Sciatic nerve (tissue), 2 donors: ENCODE results near the gene PAMR1. TPM values are rescaled to one million over a fixed set of nuclear protein-coding genes. Genes with fewer than 3 reads are reported as not detected.

Experiments
- ATAC-seq: fragments of 200-7000 bp; cut with Tn5 transposase; one replicate; pipeline ENCODE4 v1.9.1; 2020; ENCODE audit warnings: mild to moderate bottlenecking, moderate library complexity
- DNase-seq: peaks from one replicate; pipeline ENCODE4 v3.0.0-alpha.2; 2020; ENCODE audit warnings: low spot score
- intact Hi-C: fragments of 100-400 bp; cut with DNase I; formaldehyde crosslinking; loops from one replicate; pipeline ENCODE4 v1.14.2; 2022
- total RNA-seq: library from RNA; stranded (reverse); fragmentation: NEBNext Ultra II Directional; extraction: Animal tissue kit (Norgen Biotek cat#: 25700); gene quantifications from one replicate; pipeline ENCODE4 v1.2.1, GENCODE V29; 2021
- donor health status: DM: no; HTN: no; CAD: no.
- donor health status: DM: no; HTN: no; CAD: no.

PAMR1 gene
- total RNA-seq, 1 donor from 2014 or later, result 15.6 TPM

GRCh38 chr11:35514481-35514880 lies 10.9 kb downstream of the PAMR1 start:
- no peak for DNase-seq
- ATAC-seq, result no peak
- intact Hi-C loops, result no loop called here

GRCh38 chr11:35511666-35512065 lies 13.8 kb downstream of the PAMR1 start:
- DNase-seq (no peak), ATAC-seq (peak; percentile 55)
- intact Hi-C loops, result no loop called here

- ATAC-seq (no peak), DNase-seq (no peak)
- intact Hi-C loops, result loop anchor here (2.0 kb wide), 1 partner anchor 85 kb away; no protein-coding TSS in a partner anchor
Measured at GRCh38 chr11:35507688-35508087, 17.7 kb downstream of the PAMR1 start.

DNA sequence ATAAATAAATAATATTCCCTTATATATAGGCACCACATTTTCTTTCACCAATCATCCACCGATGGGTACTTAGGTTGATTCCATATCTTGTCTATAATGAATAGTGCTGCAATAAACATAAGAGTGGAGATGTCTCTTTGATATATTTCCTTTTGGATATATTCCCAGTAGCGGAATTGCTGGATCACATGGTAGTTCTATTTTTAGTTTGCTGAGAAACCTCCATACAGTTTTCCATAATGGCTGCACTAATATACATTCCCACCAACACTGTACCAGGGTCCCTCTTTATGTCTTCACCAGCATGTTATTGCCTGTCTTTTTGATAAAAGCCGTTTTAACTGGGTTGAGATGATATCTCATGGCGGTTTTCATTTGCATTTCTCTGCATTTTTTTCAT lies 23.6 kb downstream of the PAMR1 start:
- DNase-seq (no peak), ATAC-seq (no peak)
- intact Hi-C loops, result no loop called here

DNA sequence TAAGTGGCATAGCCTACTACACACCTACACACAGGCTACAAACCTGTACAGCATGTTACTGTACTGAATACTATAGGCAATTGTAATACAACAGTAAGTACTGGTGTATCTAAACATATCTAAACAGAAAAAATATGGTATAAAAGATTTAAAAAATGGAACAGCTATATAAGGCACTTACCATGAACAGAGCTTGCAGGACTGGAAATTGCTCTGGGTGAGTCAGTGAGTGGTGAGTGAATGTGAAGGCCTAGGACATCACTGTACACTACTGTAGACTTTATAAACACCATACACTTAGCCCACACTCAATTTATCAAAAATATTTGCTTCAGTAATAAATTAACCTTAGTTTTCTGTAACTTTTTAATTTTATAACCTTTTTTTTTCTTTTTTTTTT lies 24.7 kb downstream of the PAMR1 start:
- intact Hi-C loops, result no loop called here
- DNase-seq, result no peak
- no peak for ATAC-seq

DNA sequence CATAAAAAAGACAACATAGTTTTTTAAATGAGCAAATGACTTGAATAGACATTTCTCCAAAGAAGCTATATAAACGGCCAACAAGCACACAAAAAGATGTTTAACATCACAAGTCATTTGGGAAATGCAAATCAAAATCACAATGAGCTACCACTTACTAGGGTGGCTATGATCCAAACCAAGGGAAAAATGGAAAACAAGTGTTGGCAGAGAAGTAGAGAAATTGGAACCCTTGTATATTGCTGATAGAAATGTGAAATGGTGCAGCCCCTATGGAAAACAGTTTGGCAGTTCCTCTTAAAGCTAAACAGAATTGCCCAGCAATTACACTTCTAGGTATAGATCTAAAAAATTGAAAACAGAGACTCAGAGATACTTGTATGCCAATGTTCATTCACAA lies 29.0 kb downstream of the PAMR1 start:
- no peak for DNase-seq
- intact Hi-C loops, result no loop called here

GRCh38 chr11:35494957-35495490 lies 30.4 kb downstream of the PAMR1 start:
- intact Hi-C loops, result no loop called here
- no peak for ATAC-seq
- no peak for DNase-seq

More for the DNA sequence above, 29.0 kb downstream of the PAMR1 start:
- ATAC-seq, result no peak

- no peak for DNase-seq
- intact Hi-C loops, result no loop called here
- no peak for ATAC-seq
Measured at GRCh38 chr11:35491231-35491871, 34.1 kb downstream of the PAMR1 start.

- DNase-seq (no peak), ATAC-seq (peak; percentile 70)
- intact Hi-C loops, result no loop called here
Measured at GRCh38 chr11:35488117-35488516, 37.3 kb downstream of the PAMR1 start.

DNA sequence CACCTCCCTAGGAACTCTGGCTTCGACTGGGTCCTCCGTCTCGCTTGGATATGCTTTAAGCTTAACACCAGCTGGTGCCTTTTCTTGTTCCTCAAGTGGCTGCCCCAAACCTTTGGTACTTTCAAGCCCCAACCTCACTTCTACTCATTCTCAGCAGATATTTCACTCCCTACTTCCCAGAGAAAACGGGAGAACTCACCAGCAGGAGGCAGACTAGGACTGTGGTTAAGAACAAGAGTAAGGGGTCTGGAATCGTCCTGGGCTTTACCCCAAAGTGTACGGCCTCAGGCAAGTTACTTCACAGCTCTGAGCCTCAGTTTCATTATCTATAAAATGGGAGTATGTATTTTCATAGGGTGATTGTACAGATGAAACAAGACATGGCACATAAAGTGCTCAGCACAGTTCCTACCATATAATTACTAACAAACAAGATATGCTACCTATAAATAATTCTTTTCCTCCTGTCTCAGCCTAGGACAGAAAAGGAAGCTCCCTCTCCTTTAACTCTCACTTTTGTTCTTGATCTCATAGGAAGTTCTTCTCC lies 37.8 kb downstream of the PAMR1 start:
- ATAC-seq, result peak; percentile 71
- intact Hi-C loops, result no loop called here

DNA sequence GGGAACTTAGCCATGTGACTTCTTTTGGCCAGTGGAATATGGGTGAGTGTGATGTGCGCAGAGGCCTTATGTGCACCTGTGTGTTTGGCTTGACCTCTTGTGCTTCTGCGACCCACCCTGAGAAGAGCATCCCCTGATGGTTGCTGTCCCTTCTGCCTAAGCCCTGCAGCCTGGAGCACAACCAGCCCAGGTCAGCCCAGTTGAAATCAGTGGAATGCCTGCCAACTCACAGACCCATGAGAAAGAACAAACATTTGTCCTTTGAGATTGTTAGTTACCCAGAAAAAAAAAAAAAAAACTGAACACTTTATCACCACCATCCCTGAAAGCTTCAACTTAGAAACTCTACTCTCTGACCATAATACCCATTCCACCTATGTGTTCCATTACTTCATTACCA lies 38.5 kb downstream of the PAMR1 start:
- intact Hi-C loops, result no loop called here
- DNase-seq, result no peak
- ATAC-seq, result peak; percentile 25

More for the DNA sequence above, 37.8 kb downstream of the PAMR1 start:
- DNase-seq, result peak; percentile 68

DNA sequence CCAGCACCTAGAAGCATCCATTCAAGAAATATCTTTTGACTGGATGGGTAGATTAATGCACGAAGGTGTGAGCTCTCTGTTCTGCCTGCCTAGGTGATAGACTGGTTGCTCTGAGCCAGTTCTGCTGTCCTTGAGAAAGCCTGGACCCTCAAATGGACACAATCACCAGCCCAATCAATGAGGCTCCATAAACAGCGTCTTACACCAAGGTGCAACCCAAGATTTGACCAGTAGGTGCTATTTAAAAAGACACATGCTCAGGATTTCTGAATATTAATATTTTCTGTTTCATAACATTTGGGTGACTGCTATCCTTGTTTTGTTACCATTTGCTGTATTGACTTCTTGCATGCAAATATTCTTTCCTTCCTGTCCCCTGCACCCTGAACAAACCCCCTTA lies 39.0 kb downstream of the PAMR1 start:
- intact Hi-C loops, result no loop called here
- ATAC-seq (no peak), DNase-seq (no peak)

DNA sequence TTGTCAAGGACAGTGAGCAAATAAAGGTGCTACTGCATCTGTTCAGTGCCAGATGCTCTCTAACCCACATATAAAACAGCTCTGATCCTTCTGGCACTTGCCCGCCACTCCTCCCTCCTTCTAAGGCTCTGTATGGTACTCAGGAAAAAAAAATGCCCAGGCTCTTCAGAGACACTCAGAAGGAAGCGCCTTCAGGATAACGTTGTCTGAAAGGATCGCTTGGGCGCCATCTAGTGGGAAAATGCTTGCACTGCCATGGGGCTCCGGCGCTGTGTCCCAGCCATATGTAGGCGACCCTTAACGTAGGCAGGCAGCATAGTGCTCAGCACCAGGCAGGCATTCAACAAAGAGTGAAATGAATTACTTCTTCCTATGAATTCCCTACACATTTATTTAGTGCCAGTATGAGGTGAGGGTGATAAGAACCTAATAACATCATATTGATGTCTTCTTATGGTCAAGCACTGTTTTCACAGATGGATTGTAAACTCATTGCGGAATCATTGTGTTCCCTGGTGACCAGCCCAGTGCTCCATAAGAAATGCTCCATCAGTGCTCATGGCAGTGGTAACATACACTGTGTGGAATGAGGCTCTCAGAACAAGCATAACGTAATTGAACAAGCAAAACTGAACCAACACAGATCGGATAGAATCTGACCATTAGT lies 39.6 kb downstream of the PAMR1 start:
- intact Hi-C loops, result no loop called here
- peak; percentile 90 for DNase-seq
- peak; percentile 91 for ATAC-seq

- DNase-seq, result no peak
- ATAC-seq, result no peak
- intact Hi-C loops, result no loop called here
Measured at GRCh38 chr11:35484435-35484834, 41.0 kb downstream of the PAMR1 start.

DNA sequence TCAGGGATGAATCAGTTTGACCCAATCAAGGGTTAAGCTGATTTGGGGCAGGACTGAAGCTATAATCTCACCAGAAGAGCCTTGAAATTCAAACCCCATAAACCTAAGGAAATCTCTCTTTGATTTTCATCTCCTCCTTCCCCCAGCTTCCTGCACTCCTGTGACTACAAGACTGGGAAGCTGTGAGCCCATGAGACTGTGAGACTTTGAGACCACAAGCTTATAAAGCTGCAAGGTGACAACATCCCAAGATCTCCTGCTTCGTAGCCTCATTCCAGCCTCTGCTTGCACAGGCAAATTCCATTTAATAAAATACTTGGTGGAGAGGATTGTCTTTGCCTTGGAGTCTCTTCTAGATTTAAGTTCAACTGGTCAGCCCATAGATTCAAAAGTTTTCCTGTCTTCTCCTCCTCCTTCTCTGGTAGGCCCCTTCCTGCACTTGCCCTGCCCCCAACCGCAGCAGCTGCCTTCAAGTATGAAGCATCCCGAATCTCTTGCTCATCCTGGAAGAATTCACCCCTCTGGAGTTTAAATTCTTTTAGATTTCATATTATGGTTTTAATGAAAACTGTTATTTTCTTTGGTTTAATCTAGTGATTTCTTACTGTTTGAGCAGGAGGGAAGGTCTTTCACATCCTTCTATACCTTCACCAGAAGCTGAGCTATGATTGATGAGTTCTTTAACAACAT lies 42.1 kb downstream of the PAMR1 start:
- DNase-seq, result no peak
- no peak for ATAC-seq
- intact Hi-C loops, result no loop called here

DNA sequence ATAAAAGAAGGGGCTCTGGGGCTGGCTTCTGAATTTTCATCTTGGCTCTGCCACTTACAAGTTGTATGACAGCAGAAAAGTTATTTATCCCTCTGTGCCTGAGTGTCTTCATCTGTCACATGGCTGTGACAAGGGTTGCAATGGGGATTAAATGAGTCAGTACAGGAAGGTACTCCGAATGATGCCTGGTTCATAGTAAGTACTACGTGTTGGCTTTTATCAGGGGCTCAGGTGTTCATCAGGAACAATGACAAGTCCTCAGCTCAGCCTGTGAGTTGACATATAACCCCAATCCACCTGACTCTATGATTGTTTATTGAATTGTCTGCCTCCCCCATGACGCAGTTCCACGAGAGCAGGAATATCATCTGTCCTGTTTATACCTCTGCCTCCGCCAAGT lies 45.7 kb downstream of the PAMR1 start:
- ATAC-seq, result no peak
- intact Hi-C loops, result no loop called here
- DNase-seq, result no peak

- DNase-seq (peak; percentile 63), ATAC-seq (peak; percentile 72)
- intact Hi-C loops, result no loop called here
Measured at GRCh38 chr11:35478471-35479091, 46.8 kb downstream of the PAMR1 start.

DNA sequence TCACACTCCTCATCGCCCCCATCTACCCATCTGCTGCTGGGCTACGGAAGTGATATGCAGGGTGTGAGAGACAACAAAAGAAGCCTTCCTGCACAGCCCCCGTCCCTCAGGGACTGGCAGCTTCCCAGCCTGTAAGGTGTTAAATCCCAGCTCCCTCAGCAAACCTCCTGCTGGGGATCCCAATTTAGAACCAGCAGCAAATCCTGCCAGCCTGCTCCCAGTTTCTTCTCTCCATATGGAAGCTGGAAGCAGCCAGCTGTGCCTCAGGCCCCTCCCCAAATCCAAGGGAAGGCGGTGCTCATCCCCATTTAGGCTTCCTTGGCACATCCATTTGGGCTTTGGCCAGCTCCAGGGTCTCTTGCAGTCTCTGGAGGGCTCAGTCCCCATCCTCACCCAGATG lies 47.5 kb downstream of the PAMR1 start:
- DNase-seq (no peak), ATAC-seq (no peak)
- intact Hi-C loops, result no loop called here

DNA sequence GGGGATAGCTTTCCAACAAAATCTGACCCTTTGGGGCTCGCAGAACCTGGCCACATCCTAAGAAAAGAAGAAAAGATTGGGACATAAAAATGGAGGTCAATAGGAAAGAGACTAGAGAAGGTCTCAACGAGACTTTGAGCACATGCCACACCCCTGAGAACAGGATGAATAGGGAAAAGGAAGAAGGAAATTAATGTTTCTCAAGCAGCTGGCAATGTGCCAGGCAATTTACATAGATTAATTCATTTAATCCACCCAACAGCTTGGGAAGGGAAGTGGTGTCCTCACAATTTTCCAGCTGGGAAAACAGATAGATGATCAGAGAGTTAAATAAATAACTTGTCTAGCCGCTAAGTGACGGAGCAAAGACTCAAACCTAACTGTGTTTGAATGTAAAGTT lies 50.7 kb downstream of the PAMR1 start:
- intact Hi-C loops, result no loop called here
- ATAC-seq, result no peak
- no peak for DNase-seq
